NCI-H146 treated with DMSO at 0.1 percent for 48 hours (cell line): Measurements from ENCODE around the gene FOXD2.

Experiments
- DNase-seq: peaks from one replicate; lab custom pipeline; 2025; ENCODE audit not compliant: unreplicated experiment; lab: John Stamatoyannopoulos, UW

The FOXD2 gene

GRCh38 chr1:47416319-47417169, 21.3 kb upstream of the FOXD2 start:
- no peak for DNase-seq

- DNase-seq = no peak
Measured at GRCh38 chr1:47417170-47418044, 20.4 kb upstream of the FOXD2 start.

- no peak for DNase-seq
Measured at GRCh38 chr1:47418122-47418521, 19.7 kb upstream of the FOXD2 start.

GRCh38 chr1:47418681-47419325, 19.0 kb upstream of the FOXD2 start:
- DNase-seq = no peak

DNA sequence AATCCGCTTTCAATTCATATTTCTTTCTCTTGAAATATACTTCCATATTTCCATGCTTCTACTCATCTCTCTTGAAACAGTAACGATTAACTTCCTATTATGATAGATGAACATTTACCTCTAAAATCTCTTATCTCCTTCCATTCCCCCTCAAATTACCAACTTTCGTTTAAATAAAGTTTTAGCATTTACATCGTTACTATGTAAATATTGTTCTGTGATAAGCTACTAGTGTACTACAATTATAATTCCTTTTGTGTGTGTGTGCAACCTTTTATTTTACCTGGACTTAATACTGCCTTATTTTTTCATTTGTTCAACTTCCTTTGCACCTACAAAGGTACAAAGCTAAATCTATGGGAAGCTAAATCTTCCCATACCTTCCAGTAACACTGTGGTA, 17.3 kb upstream of the FOXD2 start:
- DNase-seq = no peak

- no peak for DNase-seq
Measured at GRCh38 chr1:47423872-47424271, 14.0 kb upstream of the FOXD2 start.

DNA sequence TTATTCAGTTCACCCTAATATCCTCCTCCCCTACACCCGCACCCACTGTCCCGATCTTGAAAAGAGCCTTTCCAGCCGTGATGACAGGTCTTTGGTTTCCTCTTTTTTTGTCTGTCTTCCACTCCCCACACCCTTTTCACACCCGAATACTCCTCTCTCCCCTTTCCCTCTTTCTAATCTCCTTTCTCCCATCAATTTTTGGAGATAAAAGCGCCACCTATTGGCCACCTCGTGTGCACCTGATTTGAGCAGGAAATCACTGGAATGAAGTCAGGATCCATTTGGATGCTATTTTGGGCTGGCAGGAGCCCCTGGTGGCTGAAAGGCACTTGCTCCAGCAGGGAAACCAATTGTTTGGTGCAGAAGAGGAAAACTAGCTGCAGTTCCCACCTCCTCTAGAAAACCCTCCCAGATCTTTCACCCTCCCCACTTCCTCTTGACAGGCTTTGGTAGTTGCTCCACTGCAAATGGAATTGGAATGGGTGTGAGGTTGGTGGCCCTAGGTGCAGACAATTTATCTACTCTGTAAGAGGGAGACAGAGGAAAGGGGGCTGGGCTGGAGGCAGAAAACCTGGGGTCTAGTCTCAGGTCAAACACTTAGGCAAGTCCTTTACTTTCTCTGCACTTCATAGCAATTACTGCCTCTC, 13.4 kb upstream of the FOXD2 start:
- peak; percentile 15 for DNase-seq

DNA sequence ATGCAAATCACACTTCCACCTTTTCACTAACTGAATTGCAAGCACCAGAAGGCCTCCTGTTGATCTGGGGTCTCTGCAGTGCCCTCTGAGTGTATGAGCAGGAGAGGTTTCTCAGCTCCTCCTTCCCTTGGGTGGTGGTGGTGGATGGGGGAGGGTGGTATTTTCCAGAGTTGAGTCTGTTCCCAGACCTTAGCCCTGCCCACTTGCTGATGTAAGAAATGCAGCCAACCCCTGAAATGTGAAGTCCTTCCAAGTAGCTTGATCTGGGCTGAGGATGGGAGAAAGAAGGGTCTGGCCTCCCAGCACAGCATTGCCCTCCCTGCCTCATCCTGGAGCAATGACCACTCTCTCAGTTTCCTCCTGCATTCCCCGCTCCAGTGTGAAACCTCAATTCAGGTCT, 6.3 kb upstream of the FOXD2 start:
- DNase-seq = no peak

- no peak for DNase-seq
Measured at GRCh38 chr1:47432071-47433036, 5.5 kb upstream of the FOXD2 start.

- no peak for DNase-seq
Measured at GRCh38 chr1:47433037-47433421, 4.8 kb upstream of the FOXD2 start.

GRCh38 chr1:47433477-47434050, 4.3 kb upstream of the FOXD2 start:
- DNase-seq = no peak

- DNase-seq = no peak
Measured at GRCh38 chr1:47434051-47434842, 3.6 kb upstream of the FOXD2 start.

DNA sequence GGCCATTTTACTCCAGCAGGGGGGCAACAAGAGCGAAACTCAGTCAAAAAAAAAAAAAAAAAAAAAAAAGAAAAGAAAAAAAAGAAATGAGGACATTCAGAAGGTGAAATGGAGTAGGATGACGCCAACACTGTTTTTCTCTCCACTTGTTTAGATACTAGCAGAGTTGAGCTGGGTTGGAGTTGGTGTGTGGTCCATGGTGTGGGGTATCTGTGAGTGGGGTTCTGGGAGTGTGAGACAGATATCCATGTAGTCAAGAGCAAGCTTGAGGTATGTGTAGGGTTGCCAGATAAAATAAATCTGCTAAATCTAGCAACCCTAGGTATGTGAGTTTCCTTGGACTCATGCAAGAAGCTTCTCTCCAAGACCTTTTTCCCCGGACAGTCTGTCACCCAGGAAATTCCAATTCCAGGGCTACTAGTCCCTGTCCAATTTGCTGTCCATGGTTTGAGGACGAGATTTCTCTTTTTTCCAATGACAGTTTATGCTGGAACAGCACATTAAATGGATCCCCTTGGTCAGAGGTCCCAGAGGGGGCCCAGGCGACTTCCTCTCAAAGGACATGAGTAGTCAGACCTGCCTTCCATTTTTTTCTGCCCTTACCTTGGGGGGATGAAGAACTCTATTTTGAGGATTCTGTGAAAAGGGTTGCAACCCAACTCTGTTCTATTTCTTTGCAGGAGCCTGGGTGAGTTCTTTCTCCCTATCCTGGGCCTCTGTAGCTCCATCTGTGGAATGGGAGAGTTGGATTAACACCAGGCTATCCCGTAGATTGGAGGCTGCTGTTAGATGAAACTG, 2.1 kb upstream of the FOXD2 start:
- no peak for DNase-seq

DNA sequence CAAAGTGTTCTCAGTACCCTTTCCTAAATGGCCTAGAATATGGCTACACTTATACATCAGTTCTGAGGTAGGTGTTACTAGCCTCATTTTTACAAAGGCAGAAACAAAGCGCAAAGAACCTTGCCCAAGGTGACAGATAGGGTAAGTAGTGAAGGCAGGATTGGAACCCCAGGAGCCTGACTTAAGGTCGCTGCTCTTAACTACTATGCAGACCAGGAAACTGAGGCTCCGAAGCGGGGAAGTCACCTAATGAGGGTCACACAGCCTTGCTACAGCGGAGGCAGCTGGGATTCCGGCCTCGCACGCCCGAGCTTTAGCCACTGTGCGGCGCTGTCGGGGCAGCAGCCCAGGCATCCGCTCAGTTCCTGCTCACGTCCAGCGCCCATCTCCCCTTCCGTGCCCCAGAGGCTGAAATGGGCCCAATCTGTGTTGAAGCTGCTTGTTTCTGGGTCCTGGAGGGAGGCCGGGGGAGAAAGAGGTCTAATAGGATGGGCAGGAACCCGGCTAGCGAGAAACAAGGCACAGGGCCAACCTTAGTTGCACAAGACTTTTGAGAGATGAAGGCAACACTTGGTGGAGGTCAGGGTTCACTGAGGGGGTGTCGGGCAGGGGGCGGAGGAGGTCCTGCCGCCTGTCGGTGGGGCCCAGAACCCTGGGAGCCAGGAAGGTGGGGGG, 1.4 kb upstream of the FOXD2 start:
- DNase-seq = peak; percentile 14

DNA sequence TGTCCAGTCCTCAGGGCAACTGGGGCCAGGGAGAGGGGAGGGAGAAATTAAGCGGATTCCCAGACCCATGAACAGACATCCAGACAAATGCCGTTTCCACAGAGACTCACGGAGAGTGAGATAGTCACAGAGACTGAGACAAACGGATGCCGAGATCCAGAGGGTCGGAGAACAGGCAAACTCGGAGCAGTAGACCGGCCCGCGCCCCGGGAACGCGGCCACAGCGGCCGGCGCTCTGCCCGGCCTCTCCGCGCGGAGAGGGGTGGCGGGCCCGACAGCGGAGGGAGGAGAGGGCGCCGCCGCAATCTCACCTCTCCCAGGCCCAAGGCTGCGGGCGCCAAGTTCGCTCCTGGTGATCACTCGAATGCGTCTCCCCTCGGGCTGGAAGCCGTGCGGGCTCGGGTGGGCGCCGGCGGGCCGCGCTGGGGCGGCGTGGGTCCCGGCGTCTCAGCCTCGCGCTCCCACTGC, 831 bp upstream of the FOXD2 start:
- no peak for DNase-seq

- DNase-seq = no peak
Measured at GRCh38 chr1:47438165-47439016, 547 bp downstream of the FOXD2 start.
